Small intestine (tissue), 7 donors: ENCODE data around the gene PHRF1. TPM values are rescaled to one million over a fixed set of nuclear protein-coding genes. Genes with fewer than 3 reads are reported as not detected.

ENCODE experiments used
- DNase-seq, 2 donors: peaks; one replicate each; pipeline versions ENCODE4 v3.0.0 to v3.0.0-alpha.2; 2013
- FAIRE-seq: peaks from 2 replicates; lab custom pipeline; 2012; peaks lifted over from hg19 to GRCh38; lab: Jason Lieb, UNC
- H3K27ac ChIP-seq, 3 donors: one replicate each; pipeline ENCODE4 v1.5.1; 2013; ENCODE audit warnings: low read length in 2 of 3, mild to moderate bottlenecking in 2 of 3, control low read depth in 1 of 3, inconsistent platforms in 1 of 3, low read depth in 1 of 3, moderate library complexity in 1 of 3
- H3K27me3 ChIP-seq, 3 donors: one replicate each; pipeline ENCODE4 v1.6.1; 2013; ENCODE audit warnings: low read length in 3 of 3, inconsistent platforms in 1 of 3; ENCODE audit not compliant: control insufficient read depth in 3 of 3, insufficient read depth in 3 of 3
- H3K36me3 ChIP-seq, 3 donors: one replicate each; pipeline ENCODE4 v1.6.1; 2013; ENCODE audit warnings: low read length in 3 of 3, inconsistent platforms in 1 of 3, low read depth in 1 of 3, mild to moderate bottlenecking in 1 of 3, moderate library complexity in 1 of 3; ENCODE audit not compliant: control insufficient read depth in 3 of 3, insufficient read depth in 2 of 3
- H3K4me1 ChIP-seq, 3 donors: one replicate each; pipeline ENCODE4 v1.6.1; 2013; ENCODE audit warnings: low read length in 2 of 3, inconsistent platforms in 1 of 3, low read depth in 1 of 3, mild to moderate bottlenecking in 1 of 3, moderate library complexity in 1 of 3; ENCODE audit not compliant: control insufficient read depth in 3 of 3, insufficient read depth in 2 of 3
- H3K4me3 ChIP-seq, 3 donors: one replicate each; pipeline ENCODE4 v1.5.1; 2013; ENCODE audit warnings: low read length in 3 of 3, control low read depth in 1 of 3, inconsistent platforms in 1 of 3, low read depth in 1 of 3, mild to moderate bottlenecking in 1 of 3, moderate library complexity in 1 of 3
- H3K9me3 ChIP-seq, 2 donors: one replicate each; pipeline ENCODE4 v1.6.1; 2013; ENCODE audit warnings: low read depth in 1 of 2, low read length in 1 of 2; ENCODE audit not compliant: control insufficient read depth in 2 of 2, insufficient read depth in 1 of 2
- WGBS, 3 donors: extraction: QIAGEN DNeasy Blood & Tissue Kit; methylation state at CpG; one replicate each; pipeline ENCODE4 v1.1.7; 2013; 5-methylcytosine and 5-hydroxymethylcytosine counted together
- polyA plus RNA-seq, 4 donors: library from polyadenylated mRNA; stranded (reverse) in 3 of 4; unstranded in 1 of 4; fragments of 200-250 nt in 3 of 4; fragments of 120-200 nt in 1 of 4; gene quantifications; one replicate each; pipeline versions ENCODE4 v1.2.1 to v1.2.3, GENCODE V29; 2013
- donor health status: healthy with polysubstance abuse.
- donor health status: control.
- donor health status: control.
- donor health status: Bipolar disorder and iron deficiency.
- donor health status: healthy.

The PHRF1 gene
- polyA plus RNA-seq, 4 donors, result 14.6 to 43.3 (median 23.6) TPM

GRCh38 chr11:531919-532526 lies 44.2 kb upstream of the PHRF1 start:
- 87 to 95% (median 88%) methylated on average over 15 to 18 of the region's 18 CpGs for WGBS, 3 donors
- no peak overlapping the region for H3K27ac ChIP-seq
- no peaks in the 10 kb centered on the region for H3K9me3 ChIP-seq
- no peak for FAIRE-seq
- DNase-seq, result no peak
- peaks cover 0 to 5% (median 0%) of the 10 kb centered on the region in 3 donors for H3K27me3 ChIP-seq
- H3K36me3 ChIP-seq, result peaks cover 3 to 53% (median 10%) of the 10 kb centered on the region in 3 donors
- no peak overlapping the region for H3K4me3 ChIP-seq
- peaks cover 0 to 13% (median 4%) of the 10 kb centered on the region in 3 donors for H3K4me1 ChIP-seq

DNA sequence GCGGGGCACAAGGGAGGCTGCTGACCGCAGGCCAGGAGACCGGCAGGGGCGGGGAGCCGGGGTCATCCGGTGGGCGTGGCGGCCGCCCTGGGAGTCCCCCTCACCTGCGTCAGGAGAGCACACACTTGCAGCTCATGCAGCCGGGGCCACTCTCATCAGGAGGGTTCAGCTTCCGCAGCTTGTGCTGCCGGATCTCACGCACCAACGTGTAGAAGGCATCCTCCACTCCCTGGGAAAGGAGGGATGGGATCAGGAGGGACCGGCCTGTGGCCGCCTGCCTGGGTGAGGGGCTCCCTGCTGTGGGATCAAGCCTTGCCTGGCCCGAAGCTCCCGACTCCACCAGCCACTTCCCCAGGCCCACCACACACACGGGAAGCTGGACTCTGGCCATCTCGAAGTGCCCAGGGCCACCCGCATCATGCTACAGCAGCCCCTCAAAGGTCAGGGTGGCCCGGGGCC lies 43.7 kb upstream of the PHRF1 start:
- Histone ChIP-seq H3K4me1 (peaks cover 0 to 18% (median 4%) of the 10 kb centered on the region in 3 donors), H3K27ac (no peak overlapping the region), H3K4me3 (no peak overlapping the region), H3K27me3 (peaks cover 0 to 10% (median 0%) of the 10 kb centered on the region in 3 donors), H3K9me3 (no peaks in the 10 kb centered on the region), H3K36me3 (peaks cover 3 to 53% (median 10%) of the 10 kb centered on the region in 3 donors)
- 88 to 94% (median 91%) methylated on average over 22 to 23 of the region's 23 CpGs for whole genome bisulfite sequencing, 3 donors
- FAIRE-seq (no peak), DNase-seq (no peak)

DNA sequence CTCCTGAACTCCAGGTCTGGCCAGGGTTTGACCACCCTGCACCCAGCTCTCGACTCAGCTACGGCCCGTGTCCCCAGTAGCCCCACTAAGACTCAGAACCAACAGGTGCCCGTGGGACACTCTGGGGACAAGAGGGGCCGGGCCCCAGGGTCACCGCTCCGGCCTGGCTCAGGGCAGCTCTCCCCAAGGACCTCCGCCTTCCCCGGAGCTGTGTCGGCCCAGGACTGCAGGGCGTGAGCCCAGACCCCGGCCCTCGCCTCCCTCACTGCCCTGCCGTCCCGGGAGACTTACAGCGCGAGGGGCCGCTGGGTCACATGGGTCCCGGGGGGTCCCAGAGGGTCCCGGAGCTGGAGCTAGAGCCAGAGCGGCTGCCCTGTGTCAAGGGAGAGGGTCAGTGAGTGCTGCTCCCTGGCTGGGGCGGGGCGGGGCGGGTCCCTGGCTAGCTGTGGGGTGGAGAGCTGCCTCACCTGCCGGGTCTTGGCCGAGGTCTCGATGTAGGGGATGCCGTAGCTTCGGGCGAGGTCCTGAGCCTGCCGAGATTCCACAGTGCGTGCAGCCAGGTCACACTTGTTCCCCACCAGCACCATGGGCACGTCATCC lies 43.2 kb upstream of the PHRF1 start:
- peaks cover 3 to 53% (median 10%) of the 10 kb centered on the region in 3 donors for H3K36me3 ChIP-seq
- H3K4me3 ChIP-seq, result no peak overlapping the region
- no peaks in the 10 kb centered on the region for H3K9me3 ChIP-seq
- DNase-seq, result no peak
- peaks cover 0 to 16% (median 0%) of the 10 kb centered on the region in 3 donors for H3K27me3 ChIP-seq
- peaks cover 0 to 23% (median 4%) of the 10 kb centered on the region in 3 donors for H3K4me1 ChIP-seq
- H3K27ac ChIP-seq, result no peak overlapping the region
- WGBS, 3 donors, result 86 to 96% (median 90%) methylated on average over 20 to 33 of the region's 33 CpGs
- FAIRE-seq, result no peak

DNA sequence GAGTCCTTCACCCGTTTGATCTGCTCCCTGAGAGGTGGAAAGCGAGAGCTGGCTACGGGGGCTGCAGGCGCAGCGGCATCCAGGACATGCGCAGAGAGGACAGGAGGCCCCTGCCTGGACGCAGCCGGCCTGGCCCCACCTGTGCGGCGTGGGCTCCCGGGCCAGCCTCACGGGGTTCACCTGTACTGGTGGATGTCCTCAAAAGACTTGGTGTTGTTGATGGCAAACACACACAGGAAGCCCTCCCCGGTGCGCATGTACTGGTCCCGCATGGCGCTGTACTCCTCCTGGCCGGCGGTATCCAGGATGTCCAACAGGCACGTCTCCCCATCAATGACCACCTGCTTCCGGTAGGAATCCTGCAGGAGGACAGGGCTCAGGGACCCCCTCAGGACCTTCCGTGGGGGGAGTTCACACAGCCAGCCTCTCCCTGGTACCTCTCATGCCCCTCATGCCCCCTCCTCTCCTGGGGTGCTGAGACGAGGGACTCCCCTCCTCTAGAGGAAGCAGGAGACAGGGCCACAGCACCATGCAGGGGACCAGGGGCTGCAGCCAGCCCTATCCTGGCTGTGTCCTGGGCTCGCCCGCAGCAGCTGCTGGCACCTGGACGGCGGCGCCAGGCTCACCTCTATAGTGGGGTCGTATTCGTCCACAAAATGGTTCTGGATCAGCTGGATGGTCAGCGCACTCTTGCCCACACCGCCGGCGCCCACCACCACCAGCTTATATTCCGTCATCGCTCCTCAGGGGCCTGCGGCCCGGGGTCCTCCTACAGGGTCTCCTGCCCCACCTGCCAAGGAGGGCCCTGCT lies 42.5 kb upstream of the PHRF1 start:
- H3K9me3 ChIP-seq, result no peaks in the 10 kb centered on the region
- FAIRE-seq (no peak), DNase-seq (no peak)
- peaks cover 3 to 53% (median 10%) of the 10 kb centered on the region in 3 donors for H3K36me3 ChIP-seq
- WGBS, 3 donors, result 93 to 94% (median 94%) methylated on average over 35 to 37 of the region's 37 CpGs
- peak overlapping the region in 2 of 3 donors; percentile 73 to 88 for H3K4me3 ChIP-seq
- peaks cover 0 to 18% (median 0%) of the 10 kb centered on the region in 3 donors for H3K27me3 ChIP-seq
- no peak overlapping the region for H3K27ac ChIP-seq
- H3K4me1 ChIP-seq, result peaks cover 0 to 26% (median 4%) of the 10 kb centered on the region in 3 donors

GRCh38 chr11:534396-535209 lies 41.7 kb upstream of the PHRF1 start:
- no peak for FAIRE-seq
- Histone ChIP-seq H3K4me3 (peak overlapping the region; percentile 73 to 88 (median 80)), H3K9me3 (no peaks in the 10 kb centered on the region), H3K36me3 (peaks cover 3 to 47% (median 10%) of the 10 kb centered on the region in 3 donors), H3K4me1 (peaks cover 0 to 26% (median 4%) of the 10 kb centered on the region in 3 donors), H3K27me3 (peaks cover 0 to 18% (median 0%) of the 10 kb centered on the region in 3 donors), H3K27ac (peak overlapping the region in 2 of 3 donors; percentile 39 to 56)
- DNase-seq, result peak; percentile 33 to 54
- WGBS, 3 donors, result 7 to 11% (median 8%) methylated on average over 36 to 66 of the region's 66 CpGs

GRCh38 chr11:535210-535518 lies 41.1 kb upstream of the PHRF1 start:
- Histone ChIP-seq H3K4me1 (peaks cover 0 to 26% (median 4%) of the 10 kb centered on the region in 3 donors), H3K4me3 (peak overlapping the region; percentile 73 to 88 (median 80)), H3K9me3 (no peaks in the 10 kb centered on the region), H3K36me3 (peaks cover 3 to 43% (median 10%) of the 10 kb centered on the region in 3 donors), H3K27me3 (peaks cover 0 to 18% (median 0%) of the 10 kb centered on the region in 3 donors), H3K27ac (no peak overlapping the region)
- FAIRE-seq (no peak), DNase-seq (no peak)
- 2 to 7% methylated on average over 8 to 56 of the region's 56 CpGs; no CpG with 5 or more reads in 1 of the 3 donors for WGBS, 3 donors

GRCh38 chr11:535519-536454 lies 40.5 kb upstream of the PHRF1 start, which contains the start of gene HRAS:
TSS of gene HRAS (minus strand) at chr11:535576.
- peak within 1 kb of the TSS; percentile 58 to 84 (median 63) for H3K27ac ChIP-seq
- FAIRE-seq, result no peak

More at GRCh38 chr11:535519-536454, 40.5 kb upstream of the PHRF1 start, which contains the start of gene HRAS:
- Histone ChIP-seq H3K9me3 (no peaks in the 10 kb centered on the region), H3K4me1 (peaks cover 0 to 26% (median 4%) of the 10 kb centered on the region in 3 donors), H3K36me3 (peaks cover 3 to 42% (median 10%) of the 10 kb centered on the region in 3 donors), H3K4me3 (peak within 1 kb of the TSS; percentile 73 to 88 (median 80)), H3K27me3 (peaks cover 0 to 18% (median 0%) of the 10 kb centered on the region in 3 donors)
- DNase-seq, result peak; percentile 95 to 98
- WGBS, 3 donors, result 1 to 2% (median 1%) methylated on average over 57 to 97 of the region's 97 CpGs
